Panc1 (cell line): Measurements from ENCODE around the gene CIB4. TPM values are rescaled to one million over a fixed set of nuclear protein-coding genes. Genes with fewer than 3 reads are reported as not detected.

Experiments
- ATAC-seq: fragments of 200-7000 bp; cut with Tn5 transposase; 2 replicates; pipeline ENCODE4 v1.9.1; 2020; ENCODE audit warnings: mild to moderate bottlenecking, moderate library complexity
- BruUV-seq: library from RNA; stranded (reverse); fragments of 400-500 nt; replicated peaks from 2 replicates; lab custom pipeline; 2021; lab: Mats Ljungman, UMichigan
- CTCF ChIA-PET: fragments of 300-600 bp; sonication (Branson Sonifier 250); formaldehyde crosslinking; loops from one replicate; lab custom pipeline; 2022; ENCODE audit warnings: antibody characterized with exemption; lab: Charles Lee
- POLR2A ChIA-PET: fragments of 300-600 bp; sonication (Branson Sonifier 250); formaldehyde crosslinking; loops from one replicate; lab custom pipeline; 2022; ENCODE audit warnings: antibody characterized with exemption; lab: Charles Lee
- DNase-seq: peaks from one replicate; pipeline ENCODE4 v3.0.0-alpha.2; 2010; ENCODE audit warnings: low read depth, low spot score
- H3K27ac ChIP-seq: 2 replicates; pipeline ENCODE4 v1.5.1; 2011; ENCODE audit warnings: mild to moderate bottlenecking, low read length, inconsistent platforms
- H3K27me3 ChIP-seq: fragments of 200-500 bp; sonication (Bioruptor generic); 2 replicates; pipeline ENCODE4 v1.6.0; 2014; ENCODE audit warnings: low read length, inconsistent platforms; ENCODE audit not compliant: control insufficient read depth, insufficient read depth
- H3K36me3 ChIP-seq: fragments of 200-500 bp; sonication (Bioruptor generic); 2 replicates; pipeline ENCODE4 v1.5.1; 2014; ENCODE audit warnings: inconsistent platforms, mild to moderate bottlenecking, low read length, moderate library complexity; ENCODE audit not compliant: control insufficient read depth, insufficient read depth
- H3K4me1 ChIP-seq: 2 replicates; pipeline ENCODE4 v1.5.1; 2011; ENCODE audit warnings: inconsistent platforms, mild to moderate bottlenecking, low read length, moderate library complexity; ENCODE audit not compliant: control insufficient read depth, insufficient read depth
- H3K4me3 ChIP-seq, 2 experiments: 2 replicates each; pipeline ENCODE4 v1.5.1; 2011 to 2012; ENCODE audit warnings: low read depth in 2 of 2, low read length in 2 of 2, mild to moderate bottlenecking in 2 of 2, inconsistent platforms in 1 of 2, moderate library complexity in 1 of 2
- H3K9me3 ChIP-seq: fragments of 200-500 bp; sonication (Bioruptor generic); 2 replicates; pipeline ENCODE4 v1.5.1; 2014; ENCODE audit warnings: low read depth, mild to moderate bottlenecking, inconsistent platforms, low read length, moderate library complexity; ENCODE audit not compliant: control insufficient read depth, insufficient read depth
- CTCF ChIP-seq: fragments of 450-650 bp; IDR thresholded peaks from 2 replicates; pipeline ENCODE4 v1.5.1; 2017; ENCODE audit warnings: mild to moderate bottlenecking
- POLR2AphosphoS5 ChIP-seq: IDR thresholded peaks from 2 replicates; pipeline ENCODE4 v1.6.1; 2012; ENCODE audit warnings: mild to moderate bottlenecking, low read depth, low read length, moderate library complexity
- REST ChIP-seq, 2 experiments: IDR thresholded peaks; 2 replicates each; pipeline ENCODE4 v1.6.1; 2011 to 2012; ENCODE audit warnings: low read depth in 2 of 2, control low read depth in 1 of 2, low read length in 1 of 2, mild to moderate bottlenecking in 1 of 2, moderate library complexity in 1 of 2; ENCODE audit not compliant: insufficient read depth in 1 of 2
- SIN3A ChIP-seq: IDR thresholded peaks from 2 replicates; pipeline ENCODE4 v1.6.1; 2012; ENCODE audit warnings: low read depth, mild to moderate bottlenecking, low read length, moderate library complexity, borderline replicate concordance; ENCODE audit not compliant: insufficient read depth
- TCF7L2 ChIP-seq: IDR thresholded peaks from 2 replicates; pipeline ENCODE4 v1.6.1; 2011; ENCODE audit warnings: mild to moderate bottlenecking, low read depth, low read length, inconsistent platforms
- in situ Hi-C: cut with HindIII; loops from 2 replicates; pipeline ENCODE4 v1.10.0; 2016; ENCODE audit warnings: low sequenced_read_pairs, low pct_unique_long_range_greater_than_20kb
- intact Hi-C: fragments of 100-400 bp; cut with micrococcal nuclease; formaldehyde crosslinking; loops from one replicate; pipeline ENCODE4 v1.10.0; 2022; ENCODE audit not compliant: unreplicated experiment
- total RNA-seq: library from RNA; stranded (reverse); gene quantifications from one replicate; pipeline ENCODE4 v1.2.1, GENCODE V29; 2021; ENCODE audit not compliant: unreplicated experiment

Gene CIB4
- total RNA-seq, 1 experiment from 2014 or later, result 0.33 TPM

- in situ Hi-C loops, result no loop called here
- DNase-seq (no peak), ATAC-seq (no peak)
- TF ChIP-seq CTCF (no peak), TCF7L2 (no peak), REST (IDR thresholded peaks at IDR 0.05; ENCODE audit: insufficient read depth in 1 of 2, low read depth in 2 of 2, low read length in 1 of 2) (no peak), SIN3A (no peak), POLR2AphosphoS5 (no peak)
- H3K36me3 ChIP-seq, result no peaks in the 10 kb centered on the region
- intact Hi-C loops, result no loop called here
- H3K27ac ChIP-seq, result no peak overlapping the region
- BruUV-seq, result no TSS peak
- CTCF ChIA-PET, result no interaction called here
- H3K4me1 ChIP-seq, result peaks cover 8% of the 10 kb centered on the region; the same call in 1 of the 2 replicates
- no peaks in the 10 kb centered on the region for H3K27me3 ChIP-seq
- POLR2A ChIA-PET, result no interaction called here
- no peak overlapping the region for H3K4me3 ChIP-seq
- H3K9me3 ChIP-seq, result no peaks in the 10 kb centered on the region
Observed at GRCh38 chr2:26629346-26629630, 11.9 kb downstream of the CIB4 start.

GRCh38 chr2:26628561-26629345 lies 12.4 kb downstream of the CIB4 start:
- ChIA-PET CTCF (no interaction called here), POLR2A (interaction anchor here (0.5 kb wide), 1 partner anchor 23 kb away, joined by 5 read pairs; no protein-coding TSS in a partner anchor)
- intact Hi-C loops (no loop called here), in situ Hi-C loops (no loop called here)
- no peak for TF ChIP-seq POLR2AphosphoS5
- no peak for TF ChIP-seq REST (IDR thresholded peaks at IDR 0.05; ENCODE audit: insufficient read depth in 1 of 2, low read depth in 2 of 2, low read length in 1 of 2)
- TF ChIP-seq TCF7L2, result no peak
- TF ChIP-seq SIN3A, result no peak
- no peak for TF ChIP-seq CTCF
- H3K4me1 ChIP-seq, result peaks cover 10% of the 10 kb centered on the region; the same call in 1 of the 2 replicates
- H3K4me3 ChIP-seq, result no peak overlapping the region
- ATAC-seq (no peak), DNase-seq (no peak)
- no peak overlapping the region for H3K27ac ChIP-seq
- no TSS peak for BruUV-seq
- no peaks in the 10 kb centered on the region for H3K27me3 ChIP-seq
- no peaks in the 10 kb centered on the region for H3K9me3 ChIP-seq
- no peaks in the 10 kb centered on the region for H3K36me3 ChIP-seq
